ENCODE data around the gene KRTAP20-1. TPM values are rescaled to one million over a fixed set of nuclear protein-coding genes. Genes with fewer than 3 reads are reported as not detected.

KRTAP20-1 gene
- total RNA-seq, 4 donors from 2014 or later: not detected

- 71 to 100% methylated on average over 1 of the region's 1 CpG for WGBS, 2 donors
- H3K27ac ChIP-seq: no peak within 1 kb of the TSS
- no peak for DNase-seq
- H3K4me3 ChIP-seq: no peak within 1 kb of the TSS
- no peaks in the 10 kb centered on the region for H3K9me3 ChIP-seq
- H3K4me1 ChIP-seq: no peaks in the 10 kb centered on the region
- TF ChIP-seq POLR2A (IDR thresholded peaks at IDR 0.05): no peak
- TF ChIP-seq CTCF (IDR thresholded peaks at IDR 0.05): no peak
- H3K36me3 ChIP-seq: no peaks in the 10 kb centered on the region
- intact Hi-C loops (cut with DNase I): no loop called here
- H3K27me3 ChIP-seq: no peaks in the 10 kb centered on the region
These were observed 18.7 kb downstream of the KRTAP20-1 start, which contains the start of gene KRTAP20-2 for GRCh38 chr21:30634906-30635305. Gene KRTAP20-2, plus strand, starts transcription at chr21:30635206. Its CDS starts 58 bp downstream, at chr21:30635264.

GRCh38 chr21:30638686-30639085 lies 22.5 kb downstream of the KRTAP20-1 start:
- no peak for DNase-seq
- Histone ChIP-seq H3K9me3 (no peaks in the 10 kb centered on the region), H3K27me3 (no peaks in the 10 kb centered on the region), H3K4me3 (no peak overlapping the region), H3K36me3 (no peaks in the 10 kb centered on the region), H3K4me1 (no peaks in the 10 kb centered on the region), H3K27ac (no peak overlapping the region)
- no peak for TF ChIP-seq POLR2A (IDR thresholded peaks at IDR 0.05)
- WGBS, 2 donors: 59 to 65% methylated on average over 3 of the region's 3 CpGs
- intact Hi-C loops (cut with DNase I): no loop called here

GRCh38 chr21:30642564-30642963 lies 26.3 kb downstream of the KRTAP20-1 start, which contains the start of gene KRTAP20-3:
Gene KRTAP20-3, plus strand, starts transcription at chr21:30642864.
- intact Hi-C loops (cut with DNase I): no loop called here
- Histone ChIP-seq H3K4me3 (no peak within 1 kb of the TSS), H3K36me3 (no peaks in the 10 kb centered on the region), H3K9me3 (no peaks in the 10 kb centered on the region), H3K27ac (no peak within 1 kb of the TSS), H3K4me1 (no peaks in the 10 kb centered on the region), H3K27me3 (no peaks in the 10 kb centered on the region)
- WGBS, 2 donors: 95 to 96% methylated on average over 2 of the region's 2 CpGs
- TF ChIP-seq POLR2A (IDR thresholded peaks at IDR 0.05) (no peak), CTCF (IDR thresholded peaks at IDR 0.05) (no peak)
- DNase-seq: no peak

GRCh38 chr21:30646904-30647414 lies 30.7 kb downstream of the KRTAP20-1 start:
- TF ChIP-seq POLR2A (IDR thresholded peaks at IDR 0.05) (no peak), CTCF (IDR thresholded peaks at IDR 0.05) (no peak)
- H3K4me3 ChIP-seq: no peak overlapping the region
- H3K27ac ChIP-seq: no peak overlapping the region
- DNase-seq: no peak
- no peaks in the 10 kb centered on the region for H3K27me3 ChIP-seq
- 65 to 81% methylated on average over 1 of the region's 1 CpG for WGBS, 2 donors
- no peaks in the 10 kb centered on the region for H3K36me3 ChIP-seq
- no peaks in the 10 kb centered on the region for H3K9me3 ChIP-seq
- no peaks in the 10 kb centered on the region for H3K4me1 ChIP-seq
- intact Hi-C loops (cut with DNase I): no loop called here

GRCh38 chr21:30652891-30653290 lies 36.7 kb downstream of the KRTAP20-1 start:
- Histone ChIP-seq H3K36me3 (no peaks in the 10 kb centered on the region), H3K27ac (no peak overlapping the region), H3K4me1 (no peaks in the 10 kb centered on the region), H3K27me3 (no peaks in the 10 kb centered on the region), H3K9me3 (no peaks in the 10 kb centered on the region), H3K4me3 (no peak overlapping the region)
- TF ChIP-seq POLR2A (IDR thresholded peaks at IDR 0.05) (no peak), CTCF (IDR thresholded peaks at IDR 0.05) (no peak)
- intact Hi-C loops (cut with DNase I): no loop called here
- DNase-seq: no peak

Small RNA genes lying within 50 kb of the gene (small RNA-seq; reads per million reads assigned to genes)
- gene KRTAP20-1: 0 reads per million in 4 donors
- gene KRTAP20-3: 0 reads per million in 4 donors
- 0 reads per million in 4 donors for gene KRTAP20-4
- gene KRTAP22-1: 0 reads per million in 4 donors
- gene KRTAP22-2: 0 reads per million in 4 donors

Other genes starting within 250 kb of the KRTAP20-1 start
- not detected for gene KRTAP13-2, start 244.2 kb upstream of the KRTAP20-1 start, total RNA-seq
- not detected for gene KRTAP13-1, start 220.4 kb upstream of the KRTAP20-1 start, total RNA-seq
- gene KRTAP13-3, start 190.5 kb upstream of the KRTAP20-1 start, total RNA-seq: not detected
- gene KRTAP13-4, start 186.2 kb upstream of the KRTAP20-1 start, total RNA-seq: not detected
- not detected for gene KRTAP15-1, start 176.2 kb upstream of the KRTAP20-1 start, total RNA-seq
- not detected for gene KRTAP19-1, start 136.1 kb upstream of the KRTAP20-1 start, total RNA-seq
- gene KRTAP19-2, start 129.0 kb upstream of the KRTAP20-1 start, total RNA-seq: not detected
- not detected for gene KRTAP19-3, start 124.4 kb upstream of the KRTAP20-1 start, total RNA-seq
- gene KRTAP19-4, start 119.3 kb upstream of the KRTAP20-1 start, total RNA-seq: not detected
- gene KRTAP19-5, start 114.3 kb upstream of the KRTAP20-1 start, total RNA-seq: not detected
- not detected for gene KRTAP19-6, start 74.6 kb upstream of the KRTAP20-1 start, total RNA-seq
- gene KRTAP19-7, start 55.1 kb upstream of the KRTAP20-1 start, total RNA-seq: not detected
- not detected for gene KRTAP22-2, start 26.0 kb upstream of the KRTAP20-1 start, total RNA-seq
- not detected for gene KRTAP6-3, start 24.0 kb upstream of the KRTAP20-1 start, total RNA-seq
- not detected for gene KRTAP6-2, start 17.5 kb upstream of the KRTAP20-1 start, total RNA-seq
- gene KRTAP22-1, start 15.3 kb upstream of the KRTAP20-1 start, total RNA-seq: not detected
- gene KRTAP6-1, start 2.5 kb upstream of the KRTAP20-1 start, total RNA-seq: not detected
- not detected for gene KRTAP20-4, start 4.2 kb downstream of the KRTAP20-1 start, total RNA-seq
- not detected for gene KRTAP20-2, start 18.8 kb downstream of the KRTAP20-1 start, total RNA-seq
- not detected for gene KRTAP20-3, start 26.4 kb downstream of the KRTAP20-1 start, total RNA-seq
- gene KRTAP21-3, start 102.4 kb downstream of the KRTAP20-1 start, total RNA-seq: not detected
- not detected for gene KRTAP21-2, start 130.8 kb downstream of the KRTAP20-1 start, total RNA-seq
- gene KRTAP21-1, start 139.0 kb downstream of the KRTAP20-1 start, total RNA-seq: not detected
- gene KRTAP8-1, start 196.8 kb downstream of the KRTAP20-1 start, total RNA-seq: not detected
- gene KRTAP7-1, start 213.3 kb downstream of the KRTAP20-1 start, total RNA-seq: not detected

All from esophagus squamous epithelium (tissue), 5 donors.